Kidney tubule cell (primary cell): Measurements from ENCODE around the gene BLVRB.
"Not testable (repeated sequence)": the region's sequence is repeated elsewhere in the genome, so short reads cannot be mapped to it uniquely, and the experiment has no call there.

ENCODE experiments used
- DNase-seq: peaks from one replicate; pipeline ENCODE4 v3.0.0-alpha.2; 2018; ENCODE audit warnings: low spot score

BLVRB gene

DNA sequence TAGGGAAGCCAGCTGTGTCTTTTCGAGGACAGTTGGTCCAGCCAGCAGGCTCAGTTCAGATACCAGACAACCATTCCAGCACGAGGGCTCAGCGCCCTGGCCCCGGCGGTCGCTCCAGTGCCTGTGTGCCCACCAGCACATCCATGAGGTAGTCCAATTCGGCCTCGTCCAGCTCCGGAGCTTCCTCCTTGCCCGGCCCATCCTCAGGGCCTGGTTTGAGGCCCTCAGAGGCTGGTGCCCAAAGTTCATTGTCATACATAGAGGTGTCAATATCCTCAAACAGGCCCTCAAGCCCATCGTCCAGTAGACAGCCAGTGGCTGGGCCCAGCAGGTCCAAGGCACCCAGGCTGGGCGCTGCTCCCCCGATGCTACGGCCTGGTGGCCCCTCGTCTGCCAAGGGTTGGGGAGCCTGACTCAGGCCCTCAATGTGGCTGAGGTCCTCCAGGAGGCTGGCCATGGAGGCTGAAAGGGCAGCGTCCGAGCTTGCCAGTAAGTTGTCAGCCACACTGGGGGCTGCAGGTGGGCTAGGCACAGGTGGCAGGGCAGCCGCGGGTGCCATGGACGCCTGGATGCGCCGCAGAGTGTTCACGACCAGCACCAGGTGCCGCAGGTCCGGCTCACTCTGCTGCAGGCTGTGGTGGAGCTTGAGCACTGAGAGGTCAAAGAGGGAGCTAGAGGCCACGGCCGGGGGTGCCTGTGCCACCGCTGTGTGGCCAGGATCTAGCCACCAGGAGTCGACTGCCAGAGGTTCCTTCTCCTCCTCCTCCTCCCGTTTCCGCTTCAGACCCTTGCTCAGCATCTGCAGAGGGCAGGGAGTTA is 42.6 kb downstream of the BLVRB start:
- no peak for DNase-seq

DNA sequence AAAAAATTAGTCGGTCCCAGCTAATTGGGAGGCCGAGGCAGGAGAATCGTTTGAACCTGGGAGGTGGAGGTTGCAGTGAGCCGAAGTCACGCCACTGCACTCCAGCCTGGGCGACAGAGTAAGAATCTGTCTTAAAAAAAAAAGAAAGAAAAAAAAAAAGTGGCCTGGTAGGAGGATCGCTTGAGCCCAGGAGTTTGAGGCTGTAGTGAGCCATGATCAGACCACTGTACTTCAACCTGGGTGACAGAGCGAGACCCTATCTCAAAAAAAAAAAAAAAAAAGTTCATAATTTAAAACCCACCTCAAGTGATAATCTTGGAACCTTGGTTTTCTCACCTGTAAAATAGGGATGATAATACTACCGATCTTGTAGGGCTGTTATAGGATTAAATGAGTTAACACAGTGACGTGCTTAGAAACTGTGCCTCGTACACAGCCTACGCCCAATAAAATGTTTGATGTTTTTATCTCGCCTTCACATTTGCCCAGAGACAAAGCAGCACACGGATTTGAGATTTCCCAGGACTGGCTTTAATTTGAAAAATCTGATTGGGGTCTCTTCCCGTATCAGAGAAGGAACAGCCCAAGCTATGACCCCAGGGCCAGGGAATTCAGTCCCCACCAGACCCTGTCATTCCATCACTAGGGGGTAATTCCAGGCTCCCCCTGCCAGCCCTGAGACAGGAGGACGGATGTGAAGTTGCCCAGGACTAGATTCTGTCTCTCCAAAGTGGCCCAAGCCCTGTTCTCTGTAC is 43.4 kb downstream of the BLVRB start:
- no peak for DNase-seq

DNA sequence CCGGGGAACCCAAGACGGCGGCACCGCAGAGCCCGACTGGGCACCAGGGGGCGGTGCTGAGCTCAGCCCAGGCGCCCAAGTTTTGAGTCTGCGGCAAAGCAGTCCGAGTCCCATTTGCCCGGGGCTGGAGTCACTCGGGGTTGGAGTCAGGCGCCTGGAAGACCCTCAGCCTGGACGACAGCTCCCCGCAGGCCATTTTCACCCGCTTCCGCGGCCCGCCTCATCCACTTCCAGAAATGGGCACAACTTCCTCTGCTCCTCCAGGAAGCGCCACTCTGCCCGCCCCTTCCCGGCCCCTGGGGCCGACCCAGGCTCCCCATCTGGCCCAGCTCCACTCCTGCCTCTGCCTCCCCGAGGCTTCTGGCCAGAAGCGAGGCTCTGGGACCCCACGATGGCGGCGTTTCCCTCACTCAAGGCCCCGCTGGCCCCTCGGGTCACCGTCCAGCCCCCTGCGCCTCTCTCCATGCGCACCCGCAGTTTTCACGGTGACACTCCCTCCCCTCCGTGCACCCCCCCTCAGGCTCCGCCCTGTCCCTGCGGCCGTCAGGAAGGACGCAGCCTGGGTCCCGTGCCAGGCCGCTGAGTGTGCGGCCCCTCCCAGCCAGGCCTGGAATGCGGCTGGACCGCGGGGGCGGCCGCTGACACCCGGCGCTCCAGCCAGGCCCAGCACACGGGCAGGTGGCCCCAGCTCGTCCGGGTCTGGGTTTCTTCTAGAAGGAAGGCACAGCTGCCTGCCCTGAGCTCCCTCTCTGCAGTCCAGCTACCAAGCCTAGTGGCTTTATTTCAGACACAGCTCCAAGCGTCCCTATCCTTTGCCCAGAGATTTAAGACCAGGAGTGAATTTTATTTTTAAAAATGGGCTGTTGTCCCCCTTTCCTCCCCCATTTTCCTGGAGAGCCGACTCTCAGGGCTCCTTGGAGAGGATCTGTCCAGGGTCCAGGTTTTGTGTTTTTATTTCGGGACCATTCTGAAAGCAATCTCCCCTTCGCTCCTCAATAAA is 44.5 kb downstream of the BLVRB start:
- DNase-seq, result peak; percentile 94

DNA sequence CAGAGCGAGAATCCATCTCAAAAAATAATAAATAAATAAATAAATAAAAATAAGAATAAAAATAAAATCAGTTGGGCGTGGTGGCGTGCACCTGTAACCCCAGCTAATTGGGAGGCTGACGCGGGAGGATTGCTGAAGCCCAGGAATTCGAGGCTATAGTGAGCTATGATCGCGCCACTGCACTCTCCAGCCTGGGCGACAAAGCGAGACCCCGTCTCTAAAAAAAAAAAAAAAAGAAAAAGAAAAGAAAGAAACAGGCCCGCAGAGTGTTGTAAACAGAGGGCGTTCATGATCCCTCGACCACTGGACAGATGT is 45.1 kb downstream of the BLVRB start:
- DNase-seq, result no peak

DNA sequence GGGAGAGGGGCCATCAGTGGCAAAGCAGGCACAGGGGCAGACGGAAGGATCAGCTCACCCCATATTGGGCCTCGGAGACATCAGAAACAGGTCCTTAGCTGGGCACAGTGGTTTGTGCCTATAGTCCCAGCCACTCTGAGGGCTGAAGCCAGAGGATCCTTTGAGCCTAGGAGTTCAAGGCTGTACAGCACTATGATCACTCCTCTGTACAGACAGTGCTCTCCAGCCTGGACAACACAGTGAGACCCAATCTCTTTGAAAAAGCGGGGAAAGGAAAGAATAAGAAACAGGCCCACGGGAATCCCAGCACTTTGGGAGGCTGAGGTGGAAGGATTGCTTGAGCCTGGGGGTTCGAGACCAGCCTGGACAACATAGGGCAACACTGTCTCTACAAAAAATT is 45.8 kb downstream of the BLVRB start:
- no peak for DNase-seq

DNA sequence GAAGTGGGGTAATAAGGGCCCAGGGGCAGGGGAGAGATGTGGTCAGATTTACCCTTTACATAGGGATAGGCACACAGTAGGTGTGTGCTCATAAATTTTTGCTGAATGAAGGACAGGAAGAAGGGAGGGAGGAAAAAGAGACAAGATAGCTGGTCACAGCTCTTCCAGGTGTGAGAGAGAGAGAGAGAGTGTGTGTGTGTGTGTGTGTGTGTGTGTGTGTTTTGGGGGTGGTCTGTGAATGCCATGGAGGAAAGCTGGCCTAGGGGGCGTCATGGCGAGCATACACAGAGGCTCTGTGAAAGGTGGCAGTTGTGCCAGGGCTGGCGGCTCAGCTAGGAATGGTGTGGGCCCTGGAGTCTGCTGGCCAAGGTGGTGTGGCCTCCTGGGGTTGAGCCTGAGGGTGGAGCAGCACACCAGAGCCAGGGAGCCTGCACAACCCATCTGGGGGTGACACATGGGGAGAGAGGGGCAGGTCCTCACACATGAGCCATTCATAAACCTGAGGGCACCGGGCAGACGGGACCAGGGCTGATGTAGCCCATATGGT is 46.4 kb downstream of the BLVRB start:
- DNase-seq, result no peak

DNA sequence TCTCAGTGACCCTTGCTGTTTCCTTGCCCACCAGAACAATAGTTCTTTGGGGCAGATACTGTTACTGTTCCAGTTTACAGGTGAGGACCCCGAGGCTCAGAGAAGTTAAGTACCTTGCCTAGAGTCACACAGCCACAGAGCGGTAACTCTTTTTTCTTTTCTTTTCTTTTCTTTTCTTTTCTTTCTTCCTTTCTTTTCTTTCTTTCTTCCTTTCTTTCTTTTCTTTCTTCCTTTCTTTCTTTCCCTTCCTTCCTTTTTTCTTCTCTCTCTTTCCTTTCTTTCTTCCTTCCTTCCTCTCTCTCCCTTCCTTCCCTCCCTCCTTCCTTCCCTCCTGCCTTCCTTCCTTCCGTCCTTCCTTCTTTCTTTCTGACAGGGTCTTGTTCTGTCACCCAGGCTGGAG is 47.5 kb downstream of the BLVRB start:
- DNase-seq, result no peak

DNA sequence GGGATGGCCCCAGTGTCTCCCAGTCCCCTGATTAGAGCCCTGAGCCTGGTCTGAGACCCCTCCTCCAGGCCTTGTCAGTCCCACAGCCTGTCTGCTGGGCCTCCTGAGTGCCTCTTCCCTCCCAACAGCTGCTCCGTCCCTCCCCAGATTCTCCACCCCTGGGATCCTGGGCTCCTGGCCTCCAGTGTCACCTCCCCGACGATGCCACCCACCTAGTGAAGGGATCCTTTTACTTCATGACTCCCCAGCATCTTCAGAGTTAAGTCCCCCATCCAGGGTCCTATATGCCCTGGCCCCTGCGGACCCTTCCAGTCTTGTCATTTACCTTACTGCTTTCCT is 47.9 kb downstream of the BLVRB start:
- DNase-seq, result no peak

DNA sequence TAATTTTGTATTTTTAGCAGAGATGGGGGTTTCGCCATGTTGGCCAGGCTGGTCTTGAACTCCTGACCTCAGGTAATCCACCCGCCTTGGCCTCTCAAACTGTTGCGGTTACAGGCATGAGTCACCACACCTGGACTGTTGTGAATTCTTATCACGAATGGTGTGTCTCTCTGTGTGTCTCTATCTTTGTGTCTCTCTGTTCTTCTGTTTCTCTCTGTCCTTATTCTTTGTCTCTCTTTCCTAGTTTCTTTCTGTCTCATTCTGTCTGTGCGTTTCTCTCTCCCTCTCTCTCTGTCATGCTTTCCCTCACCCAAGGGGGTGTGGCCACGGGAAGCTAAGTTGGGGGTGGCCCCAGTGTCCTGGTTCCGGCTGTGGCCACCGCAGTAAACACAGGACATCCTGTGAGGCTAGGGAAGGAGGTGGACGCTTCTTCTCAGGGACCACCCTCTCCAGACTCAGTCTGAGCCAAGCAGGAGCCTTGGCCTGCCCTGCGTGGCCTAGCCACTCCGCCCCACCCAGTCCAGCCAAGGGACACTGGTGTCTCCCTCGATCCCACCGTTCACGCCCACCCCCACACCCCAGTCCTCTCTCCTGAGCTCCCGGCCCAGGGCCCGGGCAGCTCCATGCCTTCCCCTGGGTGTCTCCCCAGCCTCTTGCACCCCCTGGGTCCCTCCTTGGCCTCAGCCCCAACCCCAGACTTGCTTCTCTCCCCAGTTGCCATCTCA is 48.5 kb downstream of the BLVRB start:
- DNase-seq, result no peak

DNA sequence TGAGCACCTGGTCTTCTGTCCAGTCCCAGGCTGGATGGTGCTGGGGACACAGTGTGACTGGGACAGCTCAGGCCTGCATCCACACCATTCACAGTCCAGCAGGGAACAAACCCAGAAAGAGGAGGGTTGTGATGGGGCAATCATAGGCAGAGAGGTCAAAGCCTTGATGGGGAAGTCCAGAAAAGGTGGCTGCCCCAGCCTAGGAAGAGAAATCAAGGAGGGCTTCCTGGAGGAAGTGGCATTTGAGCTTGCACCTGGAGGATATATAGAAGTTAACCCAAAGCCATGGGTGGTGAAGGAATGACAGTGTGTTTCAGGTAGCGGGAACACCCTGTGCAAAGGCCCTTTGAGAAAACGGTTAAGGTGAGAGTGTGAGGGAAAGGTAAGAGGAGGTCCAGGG is 49.8 kb downstream of the BLVRB start:
- DNase-seq, result no peak

DNA sequence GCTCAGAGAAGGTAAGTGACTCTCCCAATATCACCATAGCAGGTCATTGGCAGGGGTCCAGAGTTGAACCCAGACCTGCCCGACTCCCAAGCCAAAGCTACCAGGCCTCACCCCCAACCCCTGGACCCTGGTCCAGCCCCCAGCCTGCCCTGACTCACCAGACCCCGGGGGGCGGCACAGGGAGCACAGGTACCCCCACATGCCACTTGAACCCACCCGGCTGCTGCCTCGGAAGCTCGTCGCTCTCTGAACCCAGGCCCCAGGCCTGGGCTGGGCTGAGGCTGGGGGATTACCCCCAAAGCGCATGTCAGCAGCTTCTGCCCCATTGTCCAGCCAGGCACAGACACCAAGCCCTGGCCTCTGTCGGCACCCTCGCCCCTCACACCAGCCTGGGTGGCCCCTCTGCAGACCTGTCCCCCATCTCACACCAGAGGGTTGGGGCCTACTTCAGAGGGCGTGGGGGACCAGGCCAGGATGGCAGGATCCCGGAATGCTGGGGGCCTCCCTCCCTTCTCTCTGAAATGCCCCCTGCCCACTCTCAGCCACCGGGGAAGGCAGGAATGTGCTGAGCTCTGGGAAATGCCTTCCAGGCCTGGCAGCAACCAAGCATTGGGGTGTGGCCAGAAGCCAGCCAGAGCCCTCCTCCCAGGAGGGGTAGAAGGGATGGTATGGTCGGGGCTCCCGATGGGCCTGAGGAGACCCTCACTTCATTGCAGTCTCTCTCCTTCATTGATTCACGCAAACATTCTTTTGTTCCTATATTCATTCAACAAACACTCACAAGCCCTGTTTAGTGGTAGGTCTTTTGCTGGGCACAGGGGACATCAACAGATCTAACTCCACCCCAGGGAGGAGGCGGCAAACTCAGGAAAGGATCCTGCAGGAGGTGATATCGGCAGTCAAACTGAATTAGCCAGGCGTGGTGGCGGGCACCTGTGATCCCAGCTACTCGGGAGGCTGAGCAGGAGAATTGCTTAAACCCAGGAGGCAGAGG is 50.7 kb downstream of the BLVRB start:
- DNase-seq, result no peak

DNA sequence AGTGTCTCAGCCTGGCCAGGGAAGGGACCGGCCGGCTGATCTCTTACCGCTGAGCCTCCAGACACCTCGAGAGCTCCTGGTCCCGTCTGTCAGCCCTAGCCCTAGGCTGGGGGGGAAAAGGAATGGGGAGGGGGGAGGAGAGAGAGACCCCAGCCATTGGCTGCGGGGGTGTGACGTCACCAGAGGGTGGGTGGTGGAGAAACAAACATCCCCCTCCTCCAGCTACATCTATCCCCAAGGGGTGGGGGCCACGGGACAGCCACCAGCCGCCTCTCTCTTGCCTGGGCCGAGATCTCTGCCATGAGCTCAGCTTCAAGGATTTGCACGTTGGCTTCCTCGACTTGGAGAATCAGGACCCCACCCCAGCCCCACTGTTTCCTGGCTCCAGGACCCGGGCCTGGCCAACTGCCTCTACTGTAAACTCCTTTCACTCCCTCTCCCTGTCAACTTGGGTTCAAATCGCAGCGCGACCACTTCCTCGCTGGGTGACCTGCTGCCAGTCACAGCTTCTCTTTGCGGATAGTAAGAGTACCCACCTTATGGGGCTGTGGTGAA is 52.2 kb downstream of the BLVRB start, which contains the start of gene PRX:
PRX (minus strand) TSS at position 88 of the 555 bp plus-strand sequence. CDS start 5,446 bp downstream, outside the sequence.
- no peak for DNase-seq

DNA sequence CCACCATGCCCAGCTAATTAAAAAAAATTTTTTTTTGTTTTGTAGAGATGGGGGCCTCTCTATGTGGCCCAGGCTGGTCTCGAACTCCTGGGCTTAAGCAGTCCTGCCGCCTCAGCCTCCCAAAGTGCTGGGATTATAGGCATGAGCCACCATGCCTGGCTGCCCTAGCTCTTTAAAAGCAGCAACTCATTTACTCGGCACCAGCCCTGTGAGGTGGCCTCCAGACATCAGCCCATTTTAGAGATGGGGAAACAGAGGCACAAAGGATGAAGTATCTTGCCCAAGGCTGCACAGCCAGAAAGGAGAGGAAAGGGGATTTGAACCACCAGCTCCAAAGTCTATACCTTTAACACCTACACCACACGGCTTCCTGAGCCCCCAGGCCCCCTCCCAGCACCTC is 52.7 kb downstream of the BLVRB start:
- no peak for DNase-seq

DNA sequence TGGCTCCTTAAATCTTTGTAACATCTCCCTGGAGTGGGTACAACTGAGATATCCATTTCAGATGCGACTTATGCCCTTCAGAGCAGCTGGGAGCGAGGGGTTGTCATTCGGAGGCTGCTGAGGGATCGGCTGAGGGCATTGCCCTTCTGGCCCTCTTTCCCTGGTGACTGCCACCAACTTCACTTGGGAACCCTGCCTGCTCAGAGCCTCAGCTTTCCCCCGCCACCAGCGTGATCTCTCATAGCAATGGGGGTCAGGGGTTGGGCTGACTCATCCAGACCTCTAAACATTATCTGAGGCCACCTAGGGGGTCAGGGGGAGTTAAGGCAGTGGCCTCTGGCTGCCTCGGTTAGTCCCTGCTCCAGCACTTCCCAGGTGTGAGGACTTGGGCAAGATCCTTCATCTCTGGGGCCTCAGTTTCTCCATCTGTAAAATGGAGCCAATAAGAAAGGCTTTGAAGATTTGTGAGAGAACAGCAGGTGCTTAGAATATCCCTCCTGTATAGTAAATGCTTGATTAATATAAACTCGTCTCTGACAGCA is 53.5 kb downstream of the BLVRB start:
- DNase-seq, result no peak

DNA sequence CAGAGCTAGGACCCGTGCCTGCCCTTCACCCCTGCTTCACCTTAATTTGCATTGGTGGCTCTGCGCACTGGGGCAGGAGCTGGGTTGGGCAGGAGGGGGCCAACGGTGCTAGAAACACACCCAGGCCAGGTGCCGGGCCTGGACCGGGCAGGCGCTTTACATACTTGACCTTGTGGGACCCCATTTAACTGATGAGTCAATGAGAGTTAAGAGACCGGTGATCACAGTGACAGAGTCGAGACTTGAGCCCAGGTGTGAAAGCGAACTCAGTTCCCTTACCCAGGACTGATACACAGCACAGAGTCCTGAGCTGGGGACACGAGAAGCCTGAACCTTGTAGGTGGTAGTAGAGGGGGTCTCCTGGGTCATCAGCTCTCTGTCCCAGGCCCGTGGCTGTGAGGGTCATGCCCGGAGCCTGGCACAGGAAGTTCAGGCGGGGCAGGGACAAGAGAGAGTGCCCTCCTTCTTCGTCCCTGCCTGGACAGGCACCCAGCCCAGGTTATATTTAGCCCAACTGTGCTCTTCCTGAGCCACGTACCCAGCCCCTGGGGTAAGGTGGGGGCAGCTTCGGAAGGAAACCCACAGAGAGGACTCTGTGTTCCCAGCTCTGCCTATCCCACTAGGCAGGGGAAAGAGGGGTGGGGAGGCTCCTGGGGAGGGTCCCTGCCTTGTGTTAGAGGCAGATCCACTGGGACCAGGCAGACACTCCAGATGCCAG is 54.3 kb downstream of the BLVRB start:
- DNase-seq, result no peak

DNA sequence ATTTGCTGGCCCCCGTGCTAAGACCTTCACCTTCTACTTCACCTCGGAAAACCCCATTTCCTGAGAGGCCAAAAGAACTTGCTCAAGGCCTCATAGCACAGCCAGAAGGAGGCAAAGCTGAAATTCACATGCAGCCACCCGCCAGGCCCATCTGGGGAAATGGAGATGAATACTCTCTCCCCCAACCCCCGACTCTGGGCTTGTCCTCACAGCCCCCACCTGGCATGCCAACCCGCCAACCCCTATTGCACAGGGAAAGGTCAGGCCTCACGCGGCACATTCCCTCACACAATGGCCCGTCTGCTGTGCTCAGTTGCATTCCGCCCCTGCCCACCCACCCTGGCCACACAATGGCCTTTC is 55.5 kb downstream of the BLVRB start:
- DNase-seq, result no peak

DNA sequence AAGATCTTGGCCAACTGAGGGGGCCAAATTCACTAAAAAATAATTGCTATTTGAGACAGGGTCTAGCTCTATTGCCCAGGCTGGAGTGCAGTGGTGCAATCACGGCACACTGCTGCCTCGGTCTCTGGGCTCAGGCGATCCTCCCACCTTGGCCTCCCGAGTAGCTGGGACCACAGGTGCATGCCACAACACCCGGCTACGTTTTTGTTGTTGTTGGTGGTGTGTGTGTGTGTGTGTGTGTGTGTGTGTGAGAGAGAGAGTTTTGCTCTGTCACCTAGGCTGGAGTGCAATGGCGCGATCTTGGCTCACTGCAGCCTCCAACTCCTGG is 57.0 kb downstream of the BLVRB start:
- DNase-seq, result not testable (repeated sequence)

DNA sequence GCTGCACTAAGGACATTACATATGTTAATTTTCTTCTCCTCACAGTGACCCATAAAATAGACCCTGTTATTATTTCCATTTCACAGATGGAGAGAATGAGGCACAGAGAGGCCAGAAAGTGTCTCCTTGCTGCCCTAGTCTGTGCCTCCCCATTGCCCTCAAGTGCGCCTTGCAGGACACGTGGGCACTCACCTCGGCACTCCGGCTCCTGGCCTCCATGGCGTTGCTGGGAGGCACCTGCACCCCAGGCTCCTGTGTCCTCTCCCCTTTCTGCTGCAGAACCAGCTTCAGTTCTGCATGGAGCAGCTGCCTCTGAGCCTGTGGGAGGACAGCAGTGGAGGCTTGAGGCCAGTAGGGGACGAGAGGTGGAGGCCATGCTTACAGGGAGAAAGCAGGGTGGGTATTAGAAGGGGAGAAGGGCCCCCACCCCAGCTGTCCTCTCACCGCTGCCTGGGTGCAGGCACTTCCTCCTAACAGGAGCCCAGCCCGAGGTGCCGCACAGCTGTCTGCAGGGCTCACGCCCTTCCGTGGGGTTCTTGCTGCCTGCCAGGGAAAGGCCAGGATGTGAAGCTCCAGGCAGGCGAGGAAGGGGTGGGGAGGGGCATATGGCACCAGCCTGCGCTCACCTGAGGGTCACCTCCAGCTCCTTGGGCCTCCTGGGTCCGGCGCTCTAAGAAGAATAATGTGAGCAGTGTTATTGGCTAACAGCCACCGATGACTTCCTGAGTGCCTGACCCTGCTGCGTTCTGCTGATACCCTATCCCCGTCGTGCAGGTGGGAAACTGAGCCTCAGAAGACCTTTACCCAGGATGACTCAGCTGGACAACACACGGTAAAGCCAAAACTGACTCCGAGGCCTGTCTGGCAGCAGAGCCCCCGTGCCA is 57.6 kb downstream of the BLVRB start:
- DNase-seq, result no peak
